Choroid plexus epithelial cell (primary cell): Measurements from ENCODE around the gene C1QTNF5.

ENCODE experiments used
- DNase-seq: peaks from one replicate; pipeline ENCODE4 v3.0.0-alpha.2; 2010; ENCODE audit warnings: low read depth
- H3K4me3 ChIP-seq: 2 replicates; pipeline ENCODE4 v1.5.1; 2011; ENCODE audit warnings: low read depth, mild to moderate bottlenecking, control low read depth, low read length, moderate library complexity
- CTCF ChIP-seq: conservative IDR thresholded peaks from 2 replicates; pipeline ENCODE4 v1.5.1; 2011; ENCODE audit warnings: low read depth, mild to moderate bottlenecking, control low read depth, inconsistent platforms, low read length, moderate library complexity

The C1QTNF5 gene

DNA sequence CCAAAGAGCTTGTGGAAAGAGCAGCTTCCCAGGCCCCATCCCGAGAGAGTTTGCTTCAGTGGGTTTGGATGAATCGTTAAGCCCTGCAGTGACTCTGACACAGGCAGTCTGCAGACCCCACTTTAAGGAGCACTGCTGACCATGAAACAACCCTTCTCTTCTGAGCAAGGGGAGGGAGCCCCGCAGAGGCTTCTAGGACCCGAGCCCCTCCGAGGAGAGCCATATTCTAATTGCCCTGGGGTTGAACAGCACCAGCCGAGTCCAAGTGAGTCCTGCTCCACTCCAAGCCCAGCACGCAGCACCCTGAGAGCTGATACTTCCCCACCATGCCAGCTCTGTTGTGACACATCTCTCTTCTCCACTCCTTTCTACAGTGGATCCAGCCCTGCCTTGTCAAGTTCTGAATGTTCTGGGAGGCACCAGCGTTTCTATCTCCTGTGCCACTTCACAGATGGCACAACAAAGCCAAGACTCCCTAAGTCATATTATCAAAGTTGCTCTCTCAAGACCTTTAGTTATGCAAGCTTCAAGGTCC is 30.5 kb upstream of the C1QTNF5 start:
- no peak overlapping the region for H3K4me3 ChIP-seq
- TF ChIP-seq CTCF = no peak
- no peak for DNase-seq

- no peak overlapping the region for H3K4me3 ChIP-seq
- no peak for TF ChIP-seq CTCF
- no peak for DNase-seq
Observed at GRCh38 chr11:119370486-119371046, 29.9 kb upstream of the C1QTNF5 start.

- DNase-seq = no peak
- H3K4me3 ChIP-seq = no peak overlapping the region
- no peak for TF ChIP-seq CTCF
Observed at GRCh38 chr11:119369132-119369925, 28.6 kb upstream of the C1QTNF5 start.

DNA sequence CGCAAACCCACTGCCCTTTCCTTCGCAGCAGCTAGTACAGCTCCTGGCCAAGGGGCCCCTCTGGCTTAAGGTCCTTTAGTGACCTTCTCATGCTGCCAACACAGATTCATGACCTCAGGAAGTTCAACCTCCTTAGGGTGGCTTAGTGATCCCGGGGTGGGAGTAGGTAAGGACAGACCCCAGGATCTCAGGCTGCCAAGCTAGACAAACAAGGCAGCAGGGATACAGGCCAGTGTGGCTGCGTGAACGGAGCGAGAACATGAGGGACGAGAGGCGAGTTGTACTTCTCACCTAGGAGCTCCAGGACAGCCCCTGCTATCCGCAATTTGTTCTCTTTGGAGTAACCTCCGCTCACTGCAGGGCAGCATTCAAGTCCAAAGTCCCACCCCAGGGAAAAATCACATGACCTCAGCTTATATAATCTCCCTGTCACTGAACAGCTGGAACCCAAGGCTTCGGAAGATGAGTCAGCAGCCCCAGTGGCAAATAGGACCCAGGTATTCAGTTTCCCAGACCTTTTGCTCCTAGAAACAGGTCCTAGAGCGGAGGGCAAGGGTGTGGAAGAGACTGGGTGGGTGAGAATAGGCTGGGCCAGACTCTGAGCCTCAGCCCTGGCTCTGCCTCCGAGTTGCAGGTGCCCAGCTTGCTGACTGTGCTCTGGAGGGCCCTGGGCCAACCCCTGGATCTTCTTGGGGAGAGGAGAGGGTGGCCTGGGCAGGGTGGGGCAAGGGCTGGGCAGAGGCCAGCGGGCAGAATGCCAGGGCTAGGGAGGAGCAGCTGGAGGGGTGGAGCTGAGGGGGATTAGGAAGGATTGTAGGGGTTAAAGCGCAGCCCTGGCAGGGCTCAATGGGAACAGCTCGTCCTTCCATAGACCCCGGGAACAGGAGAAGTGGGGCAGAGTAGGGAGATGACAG is 27.7 kb upstream of the C1QTNF5 start:
- no peak overlapping the region for H3K4me3 ChIP-seq
- TF ChIP-seq CTCF = no peak
- DNase-seq = peak; percentile 33

- TF ChIP-seq CTCF = no peak
- no peak for DNase-seq
- H3K4me3 ChIP-seq = no peak overlapping the region
Observed at GRCh38 chr11:119367661-119368120, 27.0 kb upstream of the C1QTNF5 start.

DNA sequence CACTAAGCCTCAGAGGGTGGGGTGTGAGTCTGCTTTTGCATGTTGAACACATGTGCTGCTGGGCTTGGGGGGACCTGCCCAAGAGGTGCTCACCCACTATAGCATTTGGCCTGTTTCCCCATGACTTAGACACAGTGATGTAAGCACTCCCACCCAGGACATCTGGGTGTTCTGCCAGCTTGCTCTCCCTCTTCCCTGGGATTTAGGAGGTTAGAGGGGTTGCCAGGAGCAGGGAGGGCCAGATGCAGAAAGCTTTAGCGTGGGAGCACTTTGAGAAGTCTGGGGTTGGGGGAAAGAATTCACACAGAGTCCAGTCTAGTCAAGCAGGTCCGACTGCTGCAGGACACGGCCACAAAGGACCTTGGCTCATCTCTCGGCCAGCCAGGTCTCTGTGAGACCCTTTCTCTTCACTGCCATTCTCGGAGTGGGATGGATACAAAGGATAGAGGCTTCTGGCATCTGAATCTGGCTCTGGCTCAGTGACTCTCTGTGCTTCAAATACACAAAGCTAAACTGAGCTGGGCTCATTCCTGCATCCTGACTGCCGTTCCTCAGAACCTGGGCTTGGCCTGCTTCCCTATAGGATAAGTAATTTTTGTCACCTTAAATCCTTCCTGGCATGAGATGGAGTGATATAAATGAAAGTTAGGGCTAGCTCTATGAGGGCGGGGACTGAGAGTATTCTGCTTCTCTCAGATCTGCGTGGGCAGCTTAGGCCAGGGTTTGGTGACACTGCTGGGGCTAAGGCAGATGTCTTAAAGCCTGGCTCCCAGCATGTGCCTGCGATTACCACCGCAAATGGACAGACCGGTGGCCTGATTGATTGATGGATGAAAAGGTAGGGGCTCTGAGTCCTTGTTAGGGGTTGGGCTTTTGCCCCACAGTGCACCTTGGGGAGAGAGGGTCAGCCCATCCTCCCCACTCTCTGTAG is 26.3 kb upstream of the C1QTNF5 start:
- no peak for DNase-seq
- H3K4me3 ChIP-seq = no peak overlapping the region
- TF ChIP-seq CTCF = no peak
